ENCODE data around the gene EFNB3.

Gene EFNB3

DNA sequence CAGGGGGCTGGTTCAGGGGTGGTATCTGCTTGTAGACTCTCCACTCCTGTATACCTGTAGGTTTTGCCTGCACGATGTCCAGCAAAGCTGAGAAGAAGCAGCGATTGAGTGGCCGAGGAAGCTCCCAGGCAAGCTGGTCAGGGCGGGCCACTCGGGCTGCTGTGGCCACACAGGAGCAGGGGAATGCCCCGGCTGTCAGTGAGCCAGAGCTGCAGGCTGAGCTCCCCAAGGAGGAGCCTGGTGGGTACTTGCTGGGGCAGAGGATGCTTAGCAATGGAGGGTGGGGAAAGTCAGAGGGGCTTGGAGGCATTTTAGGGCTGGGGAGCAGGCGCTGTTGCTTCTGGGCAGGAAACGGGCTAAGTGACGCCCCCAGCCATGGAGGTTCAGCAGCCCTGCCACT lies 14.7 kb downstream of the EFNB3 start:
- DNase-seq = no peak

DNA sequence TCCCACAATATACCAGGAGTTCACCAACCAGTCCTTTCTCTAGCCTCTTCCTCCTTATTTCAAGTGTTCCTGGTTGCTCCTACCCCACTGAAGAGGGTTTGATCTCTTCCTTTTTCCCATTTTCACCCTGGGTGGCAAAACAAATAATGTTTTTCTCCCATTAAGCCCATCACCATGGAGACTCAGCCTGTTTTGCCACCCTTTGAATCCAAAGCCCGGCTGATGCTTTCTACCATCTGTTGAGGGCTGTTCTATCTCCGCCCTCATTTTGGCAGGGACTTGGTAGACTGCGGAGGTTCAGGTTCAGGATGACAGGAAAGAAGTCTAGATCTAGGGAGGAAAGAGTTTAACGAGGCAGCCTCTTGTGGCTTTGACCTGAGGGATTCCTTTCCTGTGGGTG lies 15.1 kb downstream of the EFNB3 start:
- DNase-seq = no peak

DNA sequence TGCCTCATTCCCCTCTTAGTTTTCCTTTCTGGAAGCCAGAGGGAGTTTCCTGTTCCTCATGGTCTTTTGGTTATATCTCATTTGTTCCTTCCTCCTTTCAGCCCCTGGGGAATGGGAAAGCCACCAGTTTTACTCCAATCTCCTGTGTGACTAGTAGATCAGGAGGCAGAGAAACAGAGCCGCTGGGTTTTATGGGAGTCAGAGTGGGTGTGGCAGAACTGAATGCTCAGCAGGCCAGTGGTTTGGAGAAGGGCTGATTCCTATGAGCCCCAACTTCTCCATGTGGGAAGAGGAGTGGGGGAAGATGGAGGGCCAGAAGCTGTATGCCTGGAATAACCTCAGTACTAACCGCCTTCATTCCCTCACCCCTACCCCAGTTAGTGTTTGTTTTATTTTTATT lies 16.6 kb downstream of the EFNB3 start:
- no peak for DNase-seq

DNA sequence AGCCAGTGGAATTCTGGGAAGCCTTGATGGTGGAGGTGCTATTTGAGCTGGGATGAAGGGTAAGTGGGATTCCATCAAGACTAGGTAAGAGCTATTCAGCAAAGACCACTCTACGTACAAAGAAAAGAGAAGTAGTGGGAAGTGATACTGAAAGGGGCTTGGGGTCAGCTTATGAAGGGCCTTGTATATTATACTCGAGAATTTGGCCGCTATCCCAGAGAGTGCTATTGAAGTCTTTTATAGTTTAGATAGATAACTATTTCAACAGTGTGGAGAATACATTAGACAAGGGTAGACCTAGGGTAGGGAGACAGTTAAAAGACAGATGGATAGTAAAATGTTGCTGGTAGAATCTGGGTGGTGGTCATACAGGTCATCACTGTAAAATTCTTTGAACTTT lies 22.9 kb downstream of the EFNB3 start:
- no peak for DNase-seq

DNA sequence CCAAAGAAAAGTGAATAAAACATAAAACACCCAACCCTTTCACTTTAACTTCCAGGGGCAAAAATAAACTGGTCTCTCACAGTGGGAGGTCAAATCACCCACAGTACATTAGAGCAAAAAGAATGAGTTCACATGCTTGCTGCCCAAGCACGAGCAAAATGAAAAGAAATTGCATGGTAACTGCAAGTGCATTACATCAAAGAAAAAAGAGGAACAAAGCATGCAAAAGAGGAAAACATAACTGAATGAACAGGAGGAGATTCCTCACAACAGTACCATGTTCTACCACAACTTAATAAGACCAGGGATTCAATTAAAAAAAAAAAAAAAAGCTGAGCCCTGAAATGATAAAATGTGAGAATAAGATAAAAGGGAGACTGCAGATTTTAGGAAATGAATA lies 24.8 kb downstream of the EFNB3 start:
- DNase-seq = no peak

DNA sequence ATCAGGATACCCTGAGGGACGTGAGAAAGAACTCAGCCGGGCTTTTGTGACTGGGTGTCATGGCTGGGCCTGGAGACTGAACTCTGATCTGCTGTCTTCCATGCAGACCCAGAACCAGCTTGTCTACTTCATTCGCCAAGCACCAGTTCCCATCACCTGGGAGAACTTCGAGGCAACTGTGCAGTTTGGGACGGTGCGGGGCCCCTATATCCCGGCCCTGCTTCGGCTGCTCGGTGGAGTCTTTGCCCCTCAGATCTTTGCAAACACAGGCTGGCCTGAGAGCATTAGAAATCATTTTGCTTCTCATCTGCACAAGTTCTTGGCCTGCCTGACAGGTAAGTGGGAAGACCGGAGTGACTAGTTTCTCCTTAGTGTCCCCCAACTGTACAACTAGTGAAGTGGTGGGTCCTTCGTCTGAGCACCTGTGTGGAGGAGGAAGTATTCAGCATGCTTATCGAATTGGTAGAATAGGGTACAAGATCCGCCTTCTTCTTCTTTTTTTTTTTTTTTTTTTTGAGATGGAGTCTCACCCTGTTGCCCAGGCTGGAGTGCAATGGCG lies 28.1 kb downstream of the EFNB3 start:
- DNase-seq = no peak

DNA sequence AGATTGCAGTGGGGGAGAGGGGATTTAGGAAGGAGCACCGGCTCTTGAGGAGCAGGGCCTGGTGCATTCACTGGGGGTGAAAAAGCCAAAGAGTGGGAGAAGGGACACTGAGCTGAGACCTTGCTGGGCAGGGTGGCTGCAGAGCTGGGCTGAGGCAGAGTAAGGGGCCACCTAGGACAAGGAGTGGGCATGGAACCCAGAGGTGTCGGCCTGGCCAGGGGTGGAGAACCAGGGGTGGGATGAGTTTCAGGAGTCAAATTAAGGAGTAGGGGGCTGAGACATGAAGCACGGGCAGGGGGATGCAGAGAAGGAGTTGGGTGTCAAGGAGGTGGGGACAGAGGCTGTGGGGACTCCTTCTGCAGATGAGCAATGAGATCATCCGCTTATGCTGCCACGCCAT lies 32.6 kb downstream of the EFNB3 start:
- no peak for DNase-seq

DNA sequence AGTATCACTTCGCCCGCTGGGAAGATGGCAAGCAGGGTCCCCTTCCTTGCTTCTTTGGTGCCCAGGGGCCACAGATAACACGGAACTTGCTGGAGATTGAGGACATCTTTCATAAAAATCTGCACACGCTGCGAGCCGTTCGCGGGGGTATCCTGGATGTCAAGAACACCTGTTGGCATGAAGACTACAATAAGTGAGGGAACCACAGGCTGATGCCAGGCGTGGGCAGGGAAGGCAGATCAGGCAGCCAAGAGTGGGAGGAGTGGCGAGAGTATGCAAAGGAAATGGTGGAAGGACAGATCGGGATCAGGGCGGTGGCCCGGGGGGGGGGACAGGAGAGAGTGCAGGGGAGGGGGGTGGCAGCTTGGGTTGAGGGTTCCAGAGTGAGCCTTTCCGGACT lies 34.7 kb downstream of the EFNB3 start:
- no peak for DNase-seq

DNA sequence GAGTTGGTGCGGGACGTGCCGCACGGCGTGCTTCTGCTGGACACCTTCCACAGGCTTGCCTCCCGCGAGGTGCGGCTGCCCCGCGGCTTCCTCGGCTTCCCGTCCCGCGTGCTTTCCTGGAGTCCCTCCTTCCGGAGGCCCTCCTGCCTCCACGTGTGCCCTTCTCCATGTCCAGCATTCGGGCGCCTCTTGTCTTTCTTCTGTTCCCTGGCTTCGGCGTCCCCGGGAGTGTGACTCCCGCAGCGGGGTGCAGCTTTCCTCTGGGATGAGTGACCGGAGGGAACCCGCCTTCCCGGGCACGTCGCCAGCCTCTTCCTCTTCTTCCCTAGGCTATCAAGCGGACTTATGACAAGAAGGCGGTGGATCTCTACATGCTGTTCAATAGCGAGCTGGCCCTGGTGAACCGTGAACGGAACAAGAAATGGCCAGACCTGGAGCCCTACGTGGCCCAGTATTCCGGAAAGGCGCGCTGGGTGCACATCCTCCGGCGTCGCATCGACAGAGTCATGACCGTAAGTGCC lies 35.5 kb downstream of the EFNB3 start:
- DNase-seq = no peak

DNA sequence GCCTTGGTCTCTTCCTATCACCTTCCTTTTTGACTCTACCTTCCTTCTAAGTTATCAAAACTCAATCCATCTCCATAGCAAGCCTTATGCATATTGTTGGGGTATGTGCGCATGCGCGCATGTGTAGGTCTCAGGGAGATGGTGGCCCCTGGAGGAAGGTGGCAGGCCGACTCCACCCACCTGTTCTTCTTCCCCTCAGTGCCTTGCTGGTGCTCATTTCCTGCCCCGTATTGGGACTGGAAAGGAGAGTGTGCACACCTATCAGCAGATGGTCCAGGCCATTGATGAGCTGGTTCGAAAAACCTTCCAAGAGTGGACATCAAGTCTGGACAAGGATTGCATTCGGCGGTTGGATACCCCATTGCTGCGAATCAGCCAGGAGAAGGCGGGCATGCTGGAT lies 37.7 kb downstream of the EFNB3 start:
- no peak for DNase-seq

DNA sequence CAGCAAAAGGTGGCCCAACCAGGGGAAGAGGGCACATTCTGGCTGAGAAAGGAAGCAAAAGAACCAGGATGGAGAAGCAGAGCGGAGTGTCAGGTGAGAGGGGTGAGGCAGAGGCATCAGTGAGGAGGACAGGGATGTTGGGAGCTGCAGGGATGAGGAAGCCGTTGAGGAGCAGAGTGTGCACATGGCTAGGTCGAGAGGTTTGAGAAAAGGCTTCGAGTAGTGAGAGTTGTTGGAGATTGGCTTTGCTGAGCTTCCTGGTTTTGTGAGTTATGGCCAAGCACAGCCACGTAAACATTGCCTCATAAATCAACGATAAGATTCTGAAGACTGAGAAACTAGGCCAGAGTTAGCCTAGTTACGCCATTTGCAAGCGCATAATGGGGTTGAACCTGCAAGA lies 39.4 kb downstream of the EFNB3 start:
- DNase-seq = no peak

DNA sequence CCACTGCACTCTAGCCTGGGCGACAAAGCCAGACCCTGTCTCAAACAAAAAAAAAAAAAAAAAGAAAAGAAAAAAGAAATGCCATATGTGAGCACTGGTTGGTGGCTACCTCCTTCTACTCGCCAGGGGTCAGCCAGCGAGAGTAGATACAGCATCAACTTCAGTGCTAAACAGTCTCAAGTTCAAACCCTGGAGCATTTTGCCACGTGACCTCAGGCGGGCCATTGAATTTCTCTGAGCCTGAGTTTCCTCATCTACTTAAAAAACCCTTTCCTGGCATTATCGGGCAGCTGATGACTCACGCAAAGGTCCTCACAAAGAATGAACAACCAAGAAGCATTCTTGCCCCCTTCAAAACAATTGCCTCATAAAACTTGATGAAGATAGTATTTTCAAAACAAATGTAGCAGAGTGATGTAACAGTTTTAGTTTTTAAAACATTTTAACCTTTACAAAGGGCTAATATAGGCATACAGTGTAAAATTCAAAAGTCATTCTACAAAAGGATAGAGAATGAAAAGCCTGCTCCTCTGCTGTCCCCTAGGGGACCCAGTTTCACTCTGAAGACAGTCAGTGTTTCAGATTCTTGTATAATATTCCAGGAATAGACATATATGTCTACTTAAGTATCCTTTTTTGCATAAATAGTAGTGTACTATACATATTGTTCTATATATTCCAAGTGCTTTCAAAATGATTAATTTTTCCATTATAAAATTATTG lies 40.9 kb downstream of the EFNB3 start:
- no peak for DNase-seq

DNA sequence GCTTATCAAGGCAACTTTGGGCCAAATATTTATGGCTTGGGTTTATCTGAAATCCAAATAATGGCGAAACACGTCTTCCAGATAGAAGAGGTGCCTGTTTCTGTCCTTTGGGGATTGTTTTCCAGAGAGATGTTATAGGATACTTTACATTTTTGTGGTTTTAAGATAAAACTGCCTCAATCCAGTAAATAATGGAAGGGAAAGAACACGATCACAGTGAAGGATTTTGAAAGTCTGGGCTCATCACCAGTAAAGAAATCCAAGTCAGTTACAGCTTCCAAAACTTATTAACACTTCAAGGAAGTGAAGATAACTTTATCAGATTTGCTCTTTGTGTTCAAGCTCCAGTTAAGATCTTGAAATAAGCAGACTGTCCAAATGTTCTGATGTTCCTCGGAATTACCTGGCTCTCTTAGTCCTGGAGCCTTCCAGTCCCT lies 42.7 kb downstream of the EFNB3 start:
- DNase-seq = no peak

DNA sequence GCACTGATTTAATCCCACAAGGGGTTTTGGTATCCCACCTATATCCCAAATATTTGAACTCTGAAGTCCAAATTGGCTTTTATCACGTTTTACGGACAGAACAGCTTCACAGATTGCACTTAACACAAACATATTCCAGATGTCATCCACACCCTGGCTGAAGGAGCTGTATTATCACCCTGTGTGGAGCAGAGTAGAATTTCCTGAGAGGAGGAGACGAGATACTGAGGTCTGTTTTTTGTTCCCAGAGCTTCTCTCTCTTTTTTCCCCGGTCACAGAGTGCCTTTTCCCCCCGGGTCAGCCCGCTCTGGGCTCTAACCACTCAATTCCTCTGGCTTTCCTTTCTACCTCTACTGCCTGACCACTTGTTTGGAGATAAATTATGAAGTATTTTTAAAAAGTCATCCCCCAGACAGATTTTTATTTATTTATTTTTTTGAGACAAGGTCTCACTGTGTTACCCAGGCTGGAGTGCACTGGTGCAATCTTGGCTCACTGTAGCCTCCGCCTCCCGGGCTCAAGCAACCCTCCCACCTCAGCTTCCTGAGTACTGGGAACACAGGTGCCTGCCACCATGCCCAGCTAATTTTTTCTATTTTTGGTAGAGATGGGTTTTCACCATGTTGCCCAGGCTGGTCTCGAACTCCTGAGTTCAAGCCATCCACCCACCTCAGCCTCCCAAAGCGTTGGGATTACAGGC lies 43.2 kb downstream of the EFNB3 start:
- DNase-seq = no peak

DNA sequence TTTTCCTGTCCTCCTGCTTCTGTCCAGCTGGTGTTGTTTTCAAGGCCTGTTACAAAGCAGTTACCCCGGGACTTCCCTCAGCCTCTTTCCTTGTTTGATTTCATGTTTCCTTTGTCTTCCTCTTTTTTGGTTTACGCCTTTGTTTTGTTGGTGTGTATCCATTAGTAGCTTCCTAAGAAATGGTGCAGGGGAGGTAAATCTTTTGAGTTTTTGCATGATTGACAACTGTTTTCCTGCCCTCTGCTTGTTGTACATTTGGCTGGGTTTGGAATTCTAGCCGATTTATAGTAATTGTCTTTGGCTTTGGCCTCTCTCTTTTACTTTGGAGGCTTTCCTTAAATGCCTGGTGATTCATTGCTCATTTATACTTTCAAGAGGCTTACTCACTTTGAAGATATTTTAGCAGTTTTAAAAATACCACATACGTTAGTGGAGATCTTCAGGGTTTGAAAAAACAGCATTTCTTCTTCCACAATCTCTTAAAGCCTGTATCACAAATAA lies 45.4 kb downstream of the EFNB3 start:
- no peak for DNase-seq

DNA sequence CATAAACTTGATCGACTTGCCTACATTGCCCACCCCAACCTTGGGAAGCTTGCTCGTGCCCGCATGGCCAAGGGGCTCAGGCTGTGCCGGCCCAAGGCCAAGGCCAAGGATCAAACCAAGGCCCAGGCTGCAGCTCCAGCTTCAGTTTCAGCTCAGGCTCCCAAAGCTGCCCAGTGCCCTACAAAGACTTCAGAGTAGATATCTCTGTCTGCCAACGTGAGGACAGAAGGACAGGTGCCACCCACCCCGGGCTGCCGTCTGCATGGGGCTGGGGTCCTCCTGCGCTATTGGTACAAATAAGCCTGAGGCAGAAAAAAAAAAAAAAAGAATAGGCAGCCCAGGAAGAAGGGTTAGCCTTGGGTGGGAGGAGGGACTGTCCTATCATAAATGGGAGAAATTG lies 49.7 kb downstream of the EFNB3 start:
- no peak for DNase-seq

DNA sequence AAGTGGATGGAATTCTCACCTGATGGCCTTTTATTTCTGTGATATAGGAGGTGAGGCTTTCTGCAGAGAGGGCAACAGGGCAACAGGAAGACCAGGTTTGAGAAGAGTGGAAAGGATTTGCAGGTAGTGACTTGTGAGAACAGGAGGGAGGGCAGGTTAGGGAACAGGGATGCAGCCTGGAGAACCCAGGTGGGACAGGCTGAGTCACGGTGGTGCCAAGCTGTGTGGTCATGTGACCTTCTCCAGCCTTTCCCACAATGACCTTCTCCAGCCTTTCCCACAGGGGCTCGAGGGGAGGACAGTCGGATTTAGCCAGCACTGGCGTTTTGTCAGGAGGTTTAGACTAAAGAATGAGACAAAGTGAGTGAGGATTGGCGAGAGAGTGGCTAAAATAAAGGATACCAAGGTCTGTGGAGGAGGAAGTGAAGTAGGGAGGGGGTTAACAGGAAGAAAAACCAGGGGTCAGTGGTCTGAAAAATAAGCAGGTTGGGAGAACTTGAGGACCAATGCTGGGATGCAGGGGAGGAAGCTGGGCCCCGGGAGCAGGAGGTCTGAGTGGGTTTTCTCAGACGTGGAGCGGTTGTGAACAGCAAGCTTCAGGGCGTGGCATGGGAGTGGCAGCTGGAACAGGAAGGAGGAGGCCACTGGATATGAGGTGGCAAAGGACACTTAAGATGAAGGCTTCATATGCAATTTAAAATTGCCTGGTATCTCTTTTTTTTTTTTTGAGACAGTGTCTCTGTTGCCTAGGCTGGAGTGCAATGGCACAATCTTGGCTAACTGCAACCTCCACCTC lies 50.3 kb downstream of the EFNB3 start:
- no peak for DNase-seq

DNA sequence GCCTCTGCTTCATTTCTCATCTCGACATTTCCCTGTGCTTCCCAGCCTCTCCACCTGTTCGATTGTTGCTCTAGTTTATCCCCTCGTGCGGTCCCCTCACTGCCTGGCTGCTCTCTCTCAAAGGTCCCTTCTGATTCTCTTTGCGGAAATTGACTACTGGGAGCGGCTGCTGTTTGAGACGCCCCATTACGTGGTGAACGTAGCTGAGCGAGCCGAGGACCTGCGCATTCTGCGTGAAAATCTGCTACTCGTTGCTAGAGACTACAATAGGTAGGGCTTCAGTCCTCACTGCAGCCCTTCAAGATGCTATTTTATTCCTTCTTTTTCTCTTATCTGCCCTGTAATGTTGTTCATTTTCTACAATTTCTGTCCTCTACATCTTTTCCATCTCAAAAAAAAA lies 52.0 kb downstream of the EFNB3 start:
- DNase-seq = no peak
